ENCODE measurements around the gene GREB1L.
"Not testable (repeated sequence)": the region's sequence is repeated elsewhere in the genome, so short reads cannot be mapped to it uniquely, and the experiment has no call there.

Gene GREB1L

GRCh38 chr18:21265971-21266673, 24.1 kb downstream of the GREB1L start:
- no peak for DNase-seq

- no peak for DNase-seq
Measured at GRCh38 chr18:21267400-21267799, 25.4 kb downstream of the GREB1L start.

DNA sequence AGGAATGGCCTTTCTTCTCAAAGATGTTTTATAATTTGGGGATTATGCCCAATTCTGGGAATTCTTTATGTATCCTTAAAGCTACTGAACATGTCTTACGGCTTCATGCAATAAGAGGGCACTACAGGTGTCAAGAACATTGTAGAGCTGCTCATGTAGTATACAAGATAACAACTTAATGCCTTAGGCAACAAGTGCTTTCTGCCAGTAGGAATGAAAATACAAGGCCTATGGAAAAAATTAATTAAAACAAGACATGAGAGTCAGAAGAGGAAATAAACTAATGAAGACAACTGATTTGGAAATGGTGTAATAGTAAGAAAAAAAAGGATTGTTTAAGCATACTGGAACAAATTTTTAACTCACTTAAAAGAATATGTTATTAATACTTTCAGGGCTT, 27.3 kb downstream of the GREB1L start:
- no peak for DNase-seq

DNA sequence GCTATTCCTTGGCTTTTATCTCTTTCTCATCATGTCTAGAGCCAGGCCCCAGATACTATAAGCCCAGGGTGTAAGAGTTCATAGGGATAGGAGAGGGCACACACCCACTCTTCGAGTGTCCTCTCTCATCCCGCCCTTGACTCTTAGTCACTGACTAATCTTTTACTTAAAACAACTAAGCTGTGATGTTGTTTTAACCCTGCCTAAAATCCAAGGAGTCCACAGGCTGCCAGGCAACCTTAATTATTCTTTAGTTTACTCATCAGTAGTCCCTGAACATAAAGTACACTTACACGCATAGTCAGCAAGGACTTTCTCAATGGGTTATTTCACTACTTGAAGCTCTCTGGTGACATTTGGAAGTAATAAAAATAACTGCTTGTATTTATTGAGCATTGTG, 28.4 kb downstream of the GREB1L start:
- no peak for DNase-seq

DNA sequence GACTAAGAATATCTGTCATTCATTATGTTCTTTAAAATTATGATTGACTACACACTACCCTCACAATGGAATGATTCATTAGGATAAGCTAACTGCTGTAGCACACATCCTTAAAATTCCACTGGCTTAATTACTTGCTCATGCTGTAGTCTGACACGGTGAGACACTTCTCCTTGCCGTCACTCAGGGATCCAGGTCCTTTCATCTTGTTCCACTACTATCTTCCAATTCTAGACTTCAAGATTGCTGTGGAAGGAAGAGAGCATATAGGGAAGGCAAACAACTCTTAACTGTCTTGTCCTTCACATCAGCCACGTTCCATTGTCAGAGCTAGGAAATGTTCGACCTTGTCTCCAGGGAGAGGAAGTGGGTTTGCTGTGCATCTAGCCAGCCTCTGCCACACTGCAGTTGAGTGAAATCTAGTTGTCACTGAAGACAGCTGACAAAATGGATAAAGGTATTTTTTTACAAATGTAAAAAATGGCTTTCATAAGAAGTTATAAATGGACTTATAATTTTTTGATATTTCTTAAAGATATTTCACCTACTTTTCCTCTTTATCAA, 30.1 kb downstream of the GREB1L start:
- no peak for DNase-seq

DNA sequence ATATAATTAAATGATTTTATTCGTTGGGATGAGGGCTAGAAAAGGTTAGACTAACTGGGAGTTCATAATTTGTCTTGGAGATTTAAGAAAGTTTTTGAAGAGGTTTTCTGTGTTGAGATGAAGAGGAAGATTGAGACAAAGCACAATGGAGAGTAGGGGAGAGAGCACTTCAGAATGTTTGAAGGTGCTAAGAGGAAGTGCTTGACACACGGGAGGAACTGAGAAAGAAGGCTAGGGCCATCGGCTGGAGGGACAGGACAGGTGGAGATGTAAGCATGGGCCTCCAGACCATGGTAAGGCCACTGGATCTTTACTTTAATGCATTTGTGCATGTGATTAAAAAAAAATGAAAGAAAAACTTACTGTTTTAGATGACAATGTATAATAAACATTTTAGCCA, 31.5 kb downstream of the GREB1L start:
- no peak for DNase-seq

DNA sequence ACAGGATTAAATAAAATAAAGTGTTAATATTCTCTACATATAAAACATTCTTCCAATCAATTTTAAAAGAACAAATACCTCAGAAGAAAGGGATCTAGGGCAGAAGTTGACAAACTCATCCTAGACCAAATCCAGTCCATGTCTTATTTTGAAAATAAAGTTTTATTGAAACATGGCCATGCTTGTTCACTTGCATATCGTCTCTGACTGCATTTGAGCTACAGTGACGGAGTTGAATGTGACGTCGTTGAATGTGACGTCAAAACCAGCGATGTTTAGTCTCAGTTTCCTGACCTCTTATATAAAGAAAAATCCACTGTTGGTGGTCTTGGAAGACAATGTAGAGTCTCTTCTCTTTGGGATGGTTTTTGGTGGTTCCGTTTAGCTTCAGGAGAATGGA, 33.6 kb downstream of the GREB1L start:
- no peak for DNase-seq

DNA sequence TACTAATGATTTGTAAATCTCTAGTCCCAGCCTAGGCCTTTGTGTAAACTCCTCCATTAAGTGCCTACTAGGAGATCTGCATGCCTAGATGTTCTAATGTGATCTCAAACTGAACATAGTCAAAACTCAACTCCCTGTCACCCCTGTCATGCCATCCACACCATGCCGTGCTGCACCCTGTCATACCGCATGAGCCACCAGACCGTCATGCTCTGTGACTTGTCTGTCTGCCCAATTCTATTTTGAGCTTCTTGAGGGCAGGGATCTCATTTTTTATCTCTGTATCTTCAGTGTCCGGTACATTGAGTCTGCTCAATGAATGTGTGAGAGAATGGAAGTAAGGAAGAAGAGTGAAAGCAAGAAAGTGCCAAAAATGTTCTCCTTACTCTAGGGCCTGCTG, 35.5 kb downstream of the GREB1L start:
- DNase-seq, result no peak

GRCh38 chr18:21278218-21278617, 36.2 kb downstream of the GREB1L start:
- not testable (repeated sequence) for DNase-seq

GRCh38 chr18:21281603-21282002, 39.6 kb downstream of the GREB1L start:
- no peak for DNase-seq

DNA sequence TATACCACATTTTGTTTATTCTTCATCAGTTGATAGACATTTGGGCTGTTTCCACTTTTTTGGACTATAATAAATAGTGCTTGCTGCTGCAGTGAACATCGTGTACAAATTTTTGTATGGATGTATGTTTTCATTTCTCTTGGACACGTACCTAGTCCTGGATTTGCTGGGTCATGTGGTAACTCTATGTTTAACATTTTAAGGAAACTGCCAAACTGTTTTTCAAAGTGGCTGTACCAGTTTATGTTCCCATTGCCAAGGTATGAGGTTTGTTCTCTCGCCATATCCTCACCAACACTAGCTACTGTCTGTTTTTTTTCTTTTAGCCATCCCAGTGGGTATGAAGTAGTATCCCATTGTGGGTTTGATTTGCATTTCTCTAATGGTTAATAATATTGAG, 42.5 kb downstream of the GREB1L start:
- DNase-seq, result no peak

DNA sequence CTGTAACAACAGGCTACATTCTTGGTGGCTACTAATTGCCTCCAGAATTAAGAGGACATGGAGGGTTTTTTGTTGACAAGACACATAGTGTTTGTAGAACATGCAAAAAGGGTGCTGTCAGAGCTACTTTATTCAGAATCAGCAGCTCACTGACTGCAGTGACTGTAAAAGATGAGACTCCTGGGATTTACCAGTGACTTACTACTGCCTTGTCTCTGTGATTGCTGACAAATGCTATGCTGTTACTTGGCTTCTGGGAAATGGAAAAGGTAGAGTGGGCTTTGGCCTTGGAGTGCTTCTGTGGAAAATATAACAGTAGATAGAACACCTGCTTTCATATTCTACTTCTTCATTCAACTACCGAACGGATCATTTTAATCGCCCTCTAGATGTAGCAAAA, 47.8 kb downstream of the GREB1L start:
- no peak for DNase-seq

DNA sequence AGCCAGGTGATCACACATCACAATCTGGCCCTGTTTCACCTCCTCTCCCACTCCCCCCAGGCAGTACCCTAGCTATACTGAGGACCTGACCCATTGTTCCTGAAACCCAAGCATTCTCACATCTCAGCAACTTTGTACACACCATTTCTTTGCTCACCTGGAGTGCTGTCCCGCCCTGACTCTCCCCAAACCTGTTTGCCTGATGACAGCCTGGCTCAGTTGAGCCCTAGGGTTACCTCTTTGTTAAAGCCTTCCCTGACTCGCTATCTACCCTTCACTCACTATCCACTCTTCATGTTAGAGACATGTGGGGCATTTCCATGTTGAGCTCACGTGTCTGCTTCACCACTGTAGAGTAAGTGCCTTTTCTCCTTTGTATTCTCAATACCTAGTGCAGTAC, 49.1 kb downstream of the GREB1L start:
- DNase-seq, result no peak

DNA sequence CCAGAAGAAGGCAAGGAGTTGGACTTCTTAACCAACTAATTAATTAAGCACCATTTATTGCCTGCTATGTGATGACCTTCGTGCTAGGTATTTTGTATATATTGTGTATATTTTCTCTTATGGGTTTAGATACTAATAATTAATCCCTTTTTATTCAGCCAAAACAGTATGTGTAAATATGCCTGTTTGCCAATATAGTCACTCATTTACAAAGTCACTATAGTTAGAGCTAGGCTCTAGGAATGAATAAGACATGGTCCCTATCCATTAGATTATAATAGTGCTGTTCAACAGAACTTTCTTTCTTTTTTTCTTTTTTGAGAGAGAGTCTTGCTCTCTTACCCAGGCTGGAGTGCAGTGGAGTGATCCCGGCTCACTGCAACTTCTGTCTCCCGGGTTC, 51.4 kb downstream of the GREB1L start:
- DNase-seq, result no peak

- DNase-seq, result no peak
Measured at GRCh38 chr18:21295101-21295500, 53.1 kb downstream of the GREB1L start.

- no peak for DNase-seq
Measured at GRCh38 chr18:21296045-21296444, 54.0 kb downstream of the GREB1L start.

- no peak for DNase-seq
Measured at GRCh38 chr18:21298351-21298750, 56.3 kb downstream of the GREB1L start.

DNA sequence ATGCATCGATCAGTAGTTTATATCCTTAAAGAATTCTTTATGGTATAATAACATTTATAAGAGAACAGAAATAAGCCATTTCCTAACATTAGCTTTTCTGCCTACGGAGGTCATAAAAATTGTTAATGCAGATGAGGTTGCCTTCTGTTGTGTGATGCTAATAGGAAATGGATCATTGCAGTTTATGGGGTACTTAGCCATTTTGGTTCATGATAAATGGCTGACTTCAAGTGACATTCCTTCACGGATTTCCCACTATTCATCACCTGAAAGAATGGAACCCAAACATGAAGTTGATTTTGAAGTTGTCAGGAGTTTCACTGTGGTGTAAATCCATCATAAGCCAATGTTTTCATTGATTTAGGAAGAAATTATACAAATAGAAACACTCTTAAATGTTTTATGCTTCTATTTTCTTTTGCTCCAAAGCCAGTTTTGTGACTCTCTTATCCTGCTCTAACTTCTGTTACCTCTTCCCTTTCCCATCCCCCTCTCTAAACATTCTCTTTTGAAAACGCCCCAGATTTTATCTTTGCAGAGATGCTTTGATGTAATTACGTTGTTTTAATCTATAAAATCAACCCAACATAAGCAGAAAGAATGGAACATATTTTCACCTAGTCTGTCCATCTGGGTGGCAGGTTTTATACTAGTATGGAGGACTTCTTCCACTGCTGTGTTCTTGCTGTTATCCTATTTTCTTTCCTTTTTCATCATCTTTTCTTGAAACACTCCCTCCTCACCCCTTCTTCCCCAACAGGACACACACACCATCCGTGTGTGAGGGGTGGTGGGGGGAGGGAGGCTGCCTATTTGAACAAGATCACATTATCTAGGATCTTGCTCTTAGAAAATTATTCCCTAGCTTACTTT, 58.2 kb downstream of the GREB1L start:
- DNase-seq, result no peak

DNA sequence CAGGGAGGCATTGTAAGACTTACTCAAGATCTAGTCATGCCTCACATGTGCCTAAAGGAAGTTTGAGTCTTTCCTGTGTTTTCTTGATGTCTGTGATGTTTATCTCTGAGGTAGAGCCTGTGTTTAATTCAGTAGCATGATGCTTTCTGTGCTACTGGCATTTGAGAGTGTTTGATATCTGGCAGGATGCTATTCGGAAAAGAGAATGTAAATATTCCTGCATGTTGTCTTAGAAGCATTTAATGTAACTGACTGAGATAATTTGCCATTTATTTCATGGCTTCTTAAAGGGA, 58.8 kb downstream of the GREB1L start:
- no peak for DNase-seq

GRCh38 chr18:21303445-21303844, 61.4 kb downstream of the GREB1L start:
- DNase-seq, result no peak

GRCh38 chr18:21303895-21304294, 61.9 kb downstream of the GREB1L start:
- DNase-seq, result no peak

GRCh38 chr18:21305621-21306020, 63.6 kb downstream of the GREB1L start:
- DNase-seq, result no peak

DNA sequence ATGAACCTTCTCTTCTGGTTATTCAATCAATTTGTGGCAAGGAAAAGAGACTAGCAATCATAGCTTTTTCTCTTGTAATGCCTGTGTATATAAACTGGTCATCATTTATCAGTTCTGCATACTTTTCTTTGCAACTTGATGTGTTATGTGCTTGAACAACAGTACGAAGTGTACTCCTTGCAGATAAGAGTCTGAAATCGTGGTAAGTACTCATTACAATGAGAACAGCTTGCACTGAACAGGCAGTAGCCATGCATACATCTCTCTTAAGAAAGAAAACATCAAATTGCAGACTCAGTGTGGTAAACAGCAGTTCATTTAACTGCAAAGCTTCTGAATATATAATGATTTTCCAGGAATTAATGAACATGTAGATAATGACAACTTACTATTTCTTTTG, 64.3 kb downstream of the GREB1L start:
- DNase-seq, result no peak

DNA sequence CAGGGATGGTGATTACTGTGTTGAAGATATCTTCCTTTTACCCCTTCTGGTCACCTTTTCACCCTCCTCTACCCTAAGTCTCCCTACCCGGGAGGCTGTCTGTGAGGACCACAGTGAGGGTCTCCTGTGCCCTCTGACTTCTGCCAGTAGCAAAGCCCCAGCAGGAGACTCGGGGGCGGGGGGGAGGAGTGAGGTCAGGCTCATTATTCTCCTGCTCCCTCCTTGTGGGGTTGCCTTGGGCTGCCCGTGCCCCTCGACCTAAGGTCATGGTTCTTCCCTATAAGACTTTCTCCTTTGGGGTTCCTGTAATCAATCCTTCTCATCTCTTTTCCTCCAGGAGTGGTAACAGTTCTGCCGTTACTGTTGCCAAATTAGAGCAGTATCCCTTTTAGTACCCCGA, 65.5 kb downstream of the GREB1L start:
- no peak for DNase-seq

All from NCI-H2227 treated with DMSO at 0.1 percent for 48 hours (cell line).